Suprapubic skin (tissue), 4 donors: Measurements from ENCODE around the gene PRSS56.

ENCODE experiments used
- EP300 ChIP-seq: sonication (generic); formaldehyde crosslinking; IDR thresholded peaks from one replicate; pipeline ENCODE4 v1.6.1; 2017; ENCODE audit warnings: antibody characterized with exemption
- POLR2A ChIP-seq, 2 donors: fragments of 450-650 bp; IDR thresholded peaks; one replicate each; pipeline ENCODE4 v1.6.1; 2017; ENCODE audit warnings: antibody characterized with exemption in 2 of 2, mild to moderate bottlenecking in 2 of 2, moderate library complexity in 2 of 2
- POLR2AphosphoS5 ChIP-seq, 3 donors: sonication (generic); formaldehyde crosslinking; IDR thresholded peaks; one replicate each; pipeline ENCODE4 v1.6.1; 2017; ENCODE audit warnings: antibody characterized with exemption in 3 of 3
- TF ChIP-seq, protein P1 (sequence below), 2 donors: fragments of 200-600 bp in 1 of 2; fragments of 450-650 bp in 1 of 2; sonication (generic) in 1 of 2; IDR thresholded peaks; one replicate each; pipeline ENCODE4 v1.5.1; 2016 to 2019; ENCODE audit warnings: antibody characterized with exemption in 2 of 2, mild to moderate bottlenecking in 1 of 2, moderate library complexity in 1 of 2

DNA sequence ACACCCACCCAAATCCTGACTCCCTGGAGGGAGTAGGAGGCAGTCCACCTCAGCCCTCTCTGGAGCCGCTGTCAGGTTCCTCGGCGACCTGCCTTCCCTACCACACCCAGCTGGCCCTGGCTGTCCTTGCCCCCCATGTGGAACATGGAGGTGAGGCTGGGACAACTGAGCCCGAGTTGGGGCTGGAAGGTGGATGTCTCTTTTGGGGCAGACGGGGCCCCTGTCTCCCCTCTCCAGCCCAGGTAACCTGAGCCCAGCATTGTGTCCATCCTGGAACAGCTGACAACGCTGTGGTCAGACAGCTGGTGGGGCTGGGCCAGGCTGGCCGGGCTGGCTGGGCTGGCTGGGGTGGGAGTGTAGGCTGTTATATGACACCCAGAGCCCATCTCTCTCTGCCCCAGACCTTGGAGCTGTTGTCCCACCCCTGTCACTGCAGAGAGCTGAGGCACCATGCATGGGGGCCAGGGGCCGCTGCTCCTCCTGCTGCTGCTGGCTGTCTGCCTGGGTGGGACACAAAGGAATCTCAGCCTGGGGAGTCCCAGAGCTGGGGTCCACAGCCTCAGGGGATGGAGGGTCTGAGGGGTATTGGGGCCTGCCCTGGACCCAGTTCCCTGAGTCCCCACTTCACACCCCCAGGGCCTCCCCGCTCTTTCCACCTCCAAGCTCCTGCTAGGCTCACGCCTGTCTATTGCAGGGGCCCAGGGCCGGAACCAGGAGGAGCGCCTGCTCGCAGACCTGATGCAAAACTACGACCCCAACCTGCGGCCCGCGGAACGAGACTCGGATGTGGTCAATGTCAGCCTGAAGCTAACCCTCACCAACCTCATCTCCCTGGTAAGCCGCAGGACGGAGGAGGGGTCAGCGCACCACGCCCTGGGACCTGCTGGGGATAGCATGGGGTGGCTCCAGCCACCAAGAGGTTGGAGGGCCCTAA, 19.4 kb downstream of the PRSS56 start, which contains the start of gene CHRNG:
- TF ChIP-seq, protein P1, sequence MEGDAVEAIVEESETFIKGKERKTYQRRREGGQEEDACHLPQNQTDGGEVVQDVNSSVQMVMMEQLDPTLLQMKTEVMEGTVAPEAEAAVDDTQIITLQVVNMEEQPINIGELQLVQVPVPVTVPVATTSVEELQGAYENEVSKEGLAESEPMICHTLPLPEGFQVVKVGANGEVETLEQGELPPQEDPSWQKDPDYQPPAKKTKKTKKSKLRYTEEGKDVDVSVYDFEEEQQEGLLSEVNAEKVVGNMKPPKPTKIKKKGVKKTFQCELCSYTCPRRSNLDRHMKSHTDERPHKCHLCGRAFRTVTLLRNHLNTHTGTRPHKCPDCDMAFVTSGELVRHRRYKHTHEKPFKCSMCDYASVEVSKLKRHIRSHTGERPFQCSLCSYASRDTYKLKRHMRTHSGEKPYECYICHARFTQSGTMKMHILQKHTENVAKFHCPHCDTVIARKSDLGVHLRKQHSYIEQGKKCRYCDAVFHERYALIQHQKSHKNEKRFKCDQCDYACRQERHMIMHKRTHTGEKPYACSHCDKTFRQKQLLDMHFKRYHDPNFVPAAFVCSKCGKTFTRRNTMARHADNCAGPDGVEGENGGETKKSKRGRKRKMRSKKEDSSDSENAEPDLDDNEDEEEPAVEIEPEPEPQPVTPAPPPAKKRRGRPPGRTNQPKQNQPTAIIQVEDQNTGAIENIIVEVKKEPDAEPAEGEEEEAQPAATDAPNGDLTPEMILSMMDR (IDR thresholded peaks at IDR 0.05) = no peak
- TF ChIP-seq POLR2AphosphoS5 (IDR thresholded peaks at IDR 0.05) = no peak
- TF ChIP-seq POLR2A (IDR thresholded peaks at IDR 0.05) = no peak
- no peak for TF ChIP-seq EP300
